ENCODE data around the gene ARHGAP19.
"Not testable (repeated sequence)": the region's sequence is repeated elsewhere in the genome, so short reads cannot be mapped to it uniquely, and the experiment has no call there.

Gene ARHGAP19

DNA sequence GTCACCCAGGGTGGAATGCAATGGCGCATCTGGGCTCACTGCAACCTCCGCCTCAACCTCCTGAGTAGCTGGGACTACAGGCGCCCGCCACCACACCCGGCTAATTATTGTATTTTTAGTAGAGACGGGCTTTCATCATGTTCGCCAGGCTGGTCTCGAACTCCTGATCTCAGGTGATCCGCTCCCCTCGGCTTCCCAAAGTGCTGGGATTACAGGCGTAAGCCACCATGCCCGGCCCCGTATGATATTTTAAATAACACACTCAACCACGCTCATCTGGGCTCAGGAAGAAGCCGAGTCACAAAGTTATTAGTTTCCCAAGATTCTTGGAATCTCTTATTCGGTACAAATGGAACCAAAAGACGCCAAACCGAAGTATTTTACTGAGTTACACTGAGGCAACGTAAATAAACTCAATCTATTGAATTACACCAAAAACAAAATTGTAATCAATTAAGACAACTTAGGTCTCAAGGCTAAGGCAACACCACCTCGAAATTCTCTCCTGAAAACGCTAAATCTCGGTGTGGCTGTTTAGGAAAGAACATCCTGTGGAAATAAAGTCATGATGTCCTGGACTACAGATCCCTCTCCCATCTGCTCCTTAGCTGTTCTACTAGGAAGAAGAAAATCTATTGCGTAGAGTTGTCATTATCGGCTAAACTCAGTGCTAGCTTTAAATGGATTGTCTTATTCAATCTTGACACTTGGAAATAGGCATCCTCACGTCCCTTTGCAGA, 910 bp downstream of the ARHGAP19 start:
- Histone ChIP-seq H3K79me2 (ENCODE audit: control insufficient read depth, insufficient read depth, low read length, poor library complexity) (peaks cover 2% of the 10 kb centered on the region), H3K23ac (ENCODE audit: low read length) (no peak overlapping the region), H2AK5ac (ENCODE audit: low read length) (no peak overlapping the region), H3K27ac (ENCODE audit: low read depth, low read length) (peak overlapping the region; percentile 96), H2BK5ac (ENCODE audit: low read depth, low read length, poor library complexity) (peak overlapping the region; percentile 77), H4K91ac (ENCODE audit: low read depth, low read length) (no peak overlapping the region), H3K4me1 (ENCODE audit: control insufficient read depth in 1 of 2, insufficient read depth in 2 of 2, low read length in 2 of 2) (peaks cover 0 to 2% of the 10 kb centered on the region in 2 experiments), H3K9me3 (ENCODE audit: insufficient read depth, low read depth, low read length) (no peaks in the 10 kb centered on the region), H4K12ac (ENCODE audit: low read depth, low read length) (peak overlapping the region; percentile 60), H2AFZ (ENCODE audit: insufficient read depth, low read length, poor library complexity) (no peak overlapping the region), H3K27me3 (ENCODE audit: insufficient read depth, low read length) (no peaks in the 10 kb centered on the region), H3K4me2 (ENCODE audit: low read length) (peak overlapping the region; percentile 63), H2BK120ac (ENCODE audit: insufficient read depth, low read length, poor library complexity) (no peak overlapping the region), H3K14ac (ENCODE audit: low read length) (peak overlapping the region; percentile 80), H3K9ac (ENCODE audit: low read length) (no peak overlapping the region), H2BK12ac (ENCODE audit: low read length) (no peak overlapping the region), H3K36me3 (ENCODE audit: control insufficient read depth in 1 of 2, insufficient read depth in 2 of 2, low read length in 2 of 2) (no peaks in the 10 kb centered on the region), H3K79me1 (ENCODE audit: low read length) (peaks cover 4% of the 10 kb centered on the region), H4K8ac (ENCODE audit: low read depth, low read length) (peak overlapping the region; percentile 86), H3K18ac (ENCODE audit: low read length) (no peak overlapping the region), H3K4me3 (ENCODE audit: low read depth, low read length) (peak overlapping the region; percentile 81), H3K4ac (ENCODE audit: low read depth, low read length) (no peak overlapping the region)
- WGBS (ENCODE audit: extremely low coverage, insufficient coverage, insufficient read length) = no CpG with 5 or more reads among the region's 25 CpGs
- peak; percentile 11 to 65 for DNase-seq

DNA sequence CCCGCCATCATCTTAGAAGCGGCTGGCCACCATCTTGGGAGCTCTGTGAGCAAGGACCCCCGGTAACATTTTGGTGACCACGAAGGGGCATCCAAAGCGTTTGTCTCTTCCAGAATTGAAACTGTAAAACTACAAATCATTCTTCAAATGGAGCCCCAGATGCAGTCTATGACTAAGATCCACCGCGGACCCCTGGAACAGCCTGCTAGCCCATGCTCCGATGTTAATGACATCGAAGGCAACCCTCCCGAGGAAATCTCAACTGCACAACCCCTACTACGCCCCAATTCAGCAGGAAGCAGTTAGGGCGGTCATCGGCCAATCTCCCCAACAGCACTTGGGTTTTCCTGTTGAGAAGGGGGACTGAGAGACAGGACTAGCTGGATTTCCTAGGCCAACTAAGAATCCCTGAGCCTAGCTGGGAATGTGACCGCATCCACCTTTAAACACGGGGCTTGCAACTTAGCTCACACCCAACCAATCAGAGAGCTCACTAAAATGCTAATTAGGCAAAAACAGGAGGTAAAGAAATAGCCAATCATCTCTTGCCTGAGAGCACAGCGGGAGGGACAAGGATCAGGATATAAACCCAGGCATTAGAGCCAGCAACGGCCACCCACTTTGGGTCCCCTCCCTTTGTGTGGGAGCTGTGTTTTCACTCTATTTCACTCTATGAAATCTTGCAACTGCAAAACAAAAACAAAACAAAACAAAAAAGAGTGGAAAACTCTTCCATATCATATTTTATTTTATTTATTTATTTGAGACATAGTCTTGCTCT, 1.7 kb downstream of the ARHGAP19 start:
- H4K12ac ChIP-seq (ENCODE audit: low read depth, low read length); H4K91ac ChIP-seq (ENCODE audit: low read depth, low read length); H4K8ac ChIP-seq (ENCODE audit: low read depth, low read length); H2BK5ac ChIP-seq (ENCODE audit: low read depth, low read length, poor library complexity); H3K4me1 ChIP-seq (ENCODE audit: control insufficient read depth in 1 of 2, insufficient read depth in 2 of 2, low read length in 2 of 2); H3K9me3 ChIP-seq (ENCODE audit: insufficient read depth, low read depth, low read length); H2AK5ac ChIP-seq (ENCODE audit: low read length); H3K27ac ChIP-seq (ENCODE audit: low read depth, low read length); H3K23ac ChIP-seq (ENCODE audit: low read length); H3K4me3 ChIP-seq (ENCODE audit: low read depth, low read length); H2BK12ac ChIP-seq (ENCODE audit: low read length); H3K4me2 ChIP-seq (ENCODE audit: low read length); DNase-seq; H2AFZ ChIP-seq (ENCODE audit: insufficient read depth, low read length, poor library complexity); H3K79me2 ChIP-seq (ENCODE audit: control insufficient read depth, insufficient read depth, low read length, poor library complexity); H3K36me3 ChIP-seq (ENCODE audit: control insufficient read depth in 1 of 2, insufficient read depth in 2 of 2, low read length in 2 of 2); H3K79me1 ChIP-seq (ENCODE audit: low read length); H3K14ac ChIP-seq (ENCODE audit: low read length); H3K27me3 ChIP-seq (ENCODE audit: insufficient read depth, low read length); H3K4ac ChIP-seq (ENCODE audit: low read depth, low read length); H3K18ac ChIP-seq (ENCODE audit: low read length); H2BK120ac ChIP-seq (ENCODE audit: insufficient read depth, low read length, poor library complexity); H3K9ac ChIP-seq (ENCODE audit: low read length): not testable (repeated sequence)
- no CpG with 5 or more reads among the region's 17 CpGs for WGBS (ENCODE audit: extremely low coverage, insufficient coverage, insufficient read length)

DNA sequence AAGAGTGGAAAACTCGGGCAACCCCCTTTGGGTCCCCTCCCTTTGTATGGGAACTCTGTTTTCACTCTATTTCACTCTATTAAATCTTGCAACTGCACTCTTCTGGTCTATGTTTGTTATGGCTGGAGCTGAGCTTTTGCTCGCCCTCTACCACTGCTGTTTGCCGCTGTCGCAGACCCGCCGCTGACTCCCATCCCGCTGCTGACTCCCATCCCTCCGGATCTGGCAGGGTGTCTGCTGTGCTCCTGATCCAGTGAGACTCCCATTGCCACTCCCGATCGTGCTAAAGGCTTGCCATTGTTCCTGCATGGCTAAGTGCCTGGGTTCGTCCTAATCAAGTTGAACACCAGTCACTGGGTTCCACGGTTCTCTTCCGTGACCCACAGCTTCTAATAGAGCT, 2.4 kb downstream of the ARHGAP19 start:
- H4K8ac ChIP-seq (ENCODE audit: low read depth, low read length); H3K4me2 ChIP-seq (ENCODE audit: low read length); H3K36me3 ChIP-seq (ENCODE audit: control insufficient read depth in 1 of 2, insufficient read depth in 2 of 2, low read length in 2 of 2); H3K4ac ChIP-seq (ENCODE audit: low read depth, low read length); H3K18ac ChIP-seq (ENCODE audit: low read length); H2AFZ ChIP-seq (ENCODE audit: insufficient read depth, low read length, poor library complexity); H4K91ac ChIP-seq (ENCODE audit: low read depth, low read length); H2AK5ac ChIP-seq (ENCODE audit: low read length); DNase-seq; H3K9me3 ChIP-seq (ENCODE audit: insufficient read depth, low read depth, low read length); H3K14ac ChIP-seq (ENCODE audit: low read length); H2BK12ac ChIP-seq (ENCODE audit: low read length); H3K4me3 ChIP-seq (ENCODE audit: low read depth, low read length); H4K12ac ChIP-seq (ENCODE audit: low read depth, low read length); H2BK120ac ChIP-seq (ENCODE audit: insufficient read depth, low read length, poor library complexity); H3K27ac ChIP-seq (ENCODE audit: low read depth, low read length); H3K79me1 ChIP-seq (ENCODE audit: low read length); H3K9ac ChIP-seq (ENCODE audit: low read length); H2BK5ac ChIP-seq (ENCODE audit: low read depth, low read length, poor library complexity); H3K4me1 ChIP-seq (ENCODE audit: control insufficient read depth in 1 of 2, insufficient read depth in 2 of 2, low read length in 2 of 2); H3K27me3 ChIP-seq (ENCODE audit: insufficient read depth, low read length); H3K79me2 ChIP-seq (ENCODE audit: control insufficient read depth, insufficient read depth, low read length, poor library complexity); H3K23ac ChIP-seq (ENCODE audit: low read length): not testable (repeated sequence)
- no CpG with 5 or more reads among the region's 13 CpGs for WGBS (ENCODE audit: extremely low coverage, insufficient coverage, insufficient read length)

DNA sequence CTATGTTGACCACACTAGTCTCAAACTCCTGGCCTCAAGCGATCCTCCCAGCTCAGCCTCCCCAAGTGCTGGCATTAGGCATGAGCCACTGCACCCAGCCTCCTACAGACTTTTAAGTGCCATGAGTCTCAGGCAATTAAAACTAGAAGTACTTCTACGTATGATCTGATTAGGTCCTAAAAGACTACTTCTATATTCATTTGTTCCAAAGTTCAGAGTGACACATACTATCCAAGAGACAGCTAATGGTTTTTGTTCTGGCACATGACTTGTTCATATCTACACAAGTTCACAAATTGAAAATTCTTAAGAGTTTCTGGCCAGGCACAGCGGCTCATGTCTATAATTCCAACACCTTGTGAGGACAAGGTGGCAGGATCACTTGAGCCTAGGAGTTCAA, 11.7 kb downstream of the ARHGAP19 start:
- Histone ChIP-seq H3K79me1 (ENCODE audit: low read length) (no peaks in the 10 kb centered on the region), H4K8ac (ENCODE audit: low read depth, low read length) (no peak overlapping the region), H3K4me1 (ENCODE audit: control insufficient read depth in 1 of 2, insufficient read depth in 2 of 2, low read length in 2 of 2) (peaks cover 3 to 4% of the 10 kb centered on the region in 2 experiments), H2BK12ac (ENCODE audit: low read length) (no peak overlapping the region), H3K23ac (ENCODE audit: low read length) (no peak overlapping the region), H3K9ac (ENCODE audit: low read length) (no peak overlapping the region), H3K27ac (ENCODE audit: low read depth, low read length) (no peak overlapping the region), H2AK5ac (ENCODE audit: low read length) (no peak overlapping the region), H4K91ac (ENCODE audit: low read depth, low read length) (no peak overlapping the region), H3K27me3 (ENCODE audit: insufficient read depth, low read length) (no peaks in the 10 kb centered on the region), H2AFZ (ENCODE audit: insufficient read depth, low read length, poor library complexity) (no peak overlapping the region), H3K4me2 (ENCODE audit: low read length) (no peak overlapping the region), H3K79me2 (ENCODE audit: control insufficient read depth, insufficient read depth, low read length, poor library complexity) (no peaks in the 10 kb centered on the region), H3K4me3 (ENCODE audit: low read depth, low read length) (no peak overlapping the region), H3K4ac (ENCODE audit: low read depth, low read length) (no peak overlapping the region), H2BK120ac (ENCODE audit: insufficient read depth, low read length, poor library complexity) (no peak overlapping the region), H3K14ac (ENCODE audit: low read length) (no peak overlapping the region), H3K18ac (ENCODE audit: low read length) (peak overlapping the region; percentile 59), H4K12ac (ENCODE audit: low read depth, low read length) (peak overlapping the region; percentile 43), H3K36me3 (ENCODE audit: control insufficient read depth in 1 of 2, insufficient read depth in 2 of 2, low read length in 2 of 2) (no peaks in the 10 kb centered on the region), H3K9me3 (ENCODE audit: insufficient read depth, low read depth, low read length) (no peaks in the 10 kb centered on the region), H2BK5ac (ENCODE audit: low read depth, low read length, poor library complexity) (no peak overlapping the region)
- DNase-seq = no peak
- WGBS (ENCODE audit: extremely low coverage, insufficient coverage, insufficient read length) = no CpG with 5 or more reads among the region's 3 CpGs

All from trophoblast cell (in vitro differentiated cells and primary cell).